ENCODE measurements around the gene ORC3. TPM values are rescaled to one million over a fixed set of nuclear protein-coding genes. Genes with fewer than 3 reads are reported as not detected.

Gene ORC3
- total RNA-seq, 6 experiments from 2014 or later = 7.7 to 12.7 (median 9.8) TPM

DNA sequence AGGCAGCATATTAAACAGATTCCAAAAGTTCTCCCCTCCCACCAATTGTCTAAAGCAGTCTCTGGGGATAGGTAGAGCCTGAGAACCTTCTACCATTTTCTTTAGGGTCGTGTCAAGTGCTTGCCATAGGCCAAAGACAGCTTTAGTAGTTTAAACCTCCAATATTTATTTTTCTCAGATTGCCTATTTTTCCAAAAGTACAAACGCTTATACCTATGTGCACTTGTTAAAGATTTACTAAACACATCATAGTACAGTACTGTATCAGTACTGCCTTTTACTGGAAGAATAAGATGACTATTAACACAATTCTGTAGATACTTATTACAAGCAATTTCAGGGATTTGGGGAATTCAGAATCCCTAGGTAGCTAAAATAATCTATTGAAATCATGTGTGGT is 82.7 kb downstream of the ORC3 start:
- no peak overlapping the region for H3K4me3 ChIP-seq
- DNase-seq (no peak), ATAC-seq (peak in 2 of 4 donors; percentile 2 to 50)
- H3K4me1 ChIP-seq = peaks cover 0 to 70% (median 22%) of the 10 kb centered on the region in 4 donors
- H3K36me3 ChIP-seq = peaks cover 3 to 25% (median 5%) of the 10 kb centered on the region in 4 donors
- no peaks in the 10 kb centered on the region for H3K27me3 ChIP-seq
- H3K9me3 ChIP-seq = no peaks in the 10 kb centered on the region
- intact Hi-C loops (cut with DNase I) = no loop called here
- TF ChIP-seq POLR2A (IDR thresholded peaks at IDR 0.05) = no peak
- no peak for TF ChIP-seq CTCF (IDR thresholded peaks at IDR 0.05)
- H3K27ac ChIP-seq = peak overlapping the region; percentile 77 to 89 (median 79)
- WGBS (ENCODE audit: insufficient coverage, low coverage, low lambda C conversion rate, missing lambda C conversion rate) = 37% methylated on average over 2 of the region's 2 CpGs

GRCh38 chr6:87673237-87673636 is 83.3 kb downstream of the ORC3 start:
- no peak for TF ChIP-seq CTCF (IDR thresholded peaks at IDR 0.05)
- no peak for TF ChIP-seq POLR2A (IDR thresholded peaks at IDR 0.05)
- peak overlapping the region; percentile 77 to 89 (median 79) for H3K27ac ChIP-seq
- 100% methylated on average over 2 of the region's 5 CpGs for WGBS (ENCODE audit: insufficient coverage, low coverage, low lambda C conversion rate, missing lambda C conversion rate)

DNA sequence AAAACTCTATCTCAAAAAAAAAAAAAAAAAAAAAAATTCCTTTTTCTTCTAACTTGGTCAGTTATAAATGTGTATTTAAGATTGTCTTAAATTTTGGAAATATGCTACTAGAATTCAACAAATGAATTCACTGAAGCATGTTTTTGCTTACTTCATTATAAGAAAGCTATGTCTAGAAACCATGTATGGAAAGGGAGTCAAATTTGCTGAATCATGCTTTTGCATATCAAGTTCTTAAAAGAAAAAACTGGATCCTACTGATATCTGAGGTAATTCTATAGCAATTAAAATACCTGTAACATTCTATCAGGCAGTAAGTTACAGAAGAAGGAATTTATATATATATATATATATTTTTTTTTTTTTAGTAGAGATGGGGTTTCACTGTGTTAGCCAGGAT is 84.4 kb downstream of the ORC3 start:
- Histone ChIP-seq H3K9me3 (no peaks in the 10 kb centered on the region), H3K36me3 (peaks cover 5 to 36% (median 10%) of the 10 kb centered on the region in 4 donors), H3K27ac (peak overlapping the region in 1 of 3 donors; percentile 79), H3K27me3 (no peaks in the 10 kb centered on the region), H3K4me3 (no peak overlapping the region), H3K4me1 (peaks cover 0 to 59% (median 21%) of the 10 kb centered on the region in 4 donors)
- intact Hi-C loops (cut with DNase I) = no loop called here
- no peak for ATAC-seq
- no peak for DNase-seq
- no peak for TF ChIP-seq CTCF (IDR thresholded peaks at IDR 0.05)
- TF ChIP-seq POLR2A (IDR thresholded peaks at IDR 0.05) = no peak

More at GRCh38 chr6:87673237-87673636, 83.3 kb downstream of the ORC3 start:
- DNase-seq = no peak
- H3K4me3 ChIP-seq = no peak overlapping the region
- peaks cover 0 to 64% (median 21%) of the 10 kb centered on the region in 4 donors for H3K4me1 ChIP-seq
- H3K9me3 ChIP-seq = no peaks in the 10 kb centered on the region
- ATAC-seq = no peak
- peaks cover 5 to 31% (median 8%) of the 10 kb centered on the region in 4 donors for H3K36me3 ChIP-seq
- H3K27me3 ChIP-seq = no peaks in the 10 kb centered on the region
- intact Hi-C loops (cut with DNase I) = no loop called here

GRCh38 chr6:87675004-87675681 is 85.2 kb downstream of the ORC3 start:
- peaks cover 0 to 50% (median 21%) of the 10 kb centered on the region in 4 donors for H3K4me1 ChIP-seq
- no peaks in the 10 kb centered on the region for H3K27me3 ChIP-seq
- H3K9me3 ChIP-seq = no peaks in the 10 kb centered on the region
- H3K27ac ChIP-seq = peak overlapping the region in 1 of 3 donors; percentile 79
- peaks cover 5 to 36% (median 10%) of the 10 kb centered on the region in 4 donors for H3K36me3 ChIP-seq
- ATAC-seq = peak in 2 of 4 donors; percentile 17 to 26
- no peak overlapping the region for H3K4me3 ChIP-seq
- no peak for TF ChIP-seq POLR2A (IDR thresholded peaks at IDR 0.05)
- 30% methylated on average over 4 of the region's 4 CpGs for WGBS (ENCODE audit: insufficient coverage, low coverage, low lambda C conversion rate, missing lambda C conversion rate)
- intact Hi-C loops (cut with DNase I) = no loop called here
- DNase-seq = no peak

- Histone ChIP-seq H3K4me1 (peaks cover 0 to 45% (median 7%) of the 10 kb centered on the region in 4 donors), H3K36me3 (peaks cover 3 to 21% (median 10%) of the 10 kb centered on the region in 4 donors), H3K27ac (no peak overlapping the region), H3K27me3 (no peaks in the 10 kb centered on the region), H3K9me3 (no peaks in the 10 kb centered on the region), H3K4me3 (no peak overlapping the region)
- ATAC-seq (no peak), DNase-seq (no peak)
- intact Hi-C loops (cut with DNase I) = no loop called here
- TF ChIP-seq POLR2A (IDR thresholded peaks at IDR 0.05) (no peak), CTCF (IDR thresholded peaks at IDR 0.05) (no peak)
Measured at GRCh38 chr6:87682310-87682709, 92.4 kb downstream of the ORC3 start.

Data from right lobe of liver (tissue), 6 donors.